ENCODE measurements around the gene RSRC1. TPM values are rescaled to one million over a fixed set of nuclear protein-coding genes. Genes with fewer than 3 reads are reported as not detected.

The RSRC1 gene
- total and polyA plus RNA-seq, 2 of the 8 experiments (the other 6 are each of a cell fraction or from before 2014, with no cell fraction given) = 2.0 to 27.9 TPM

DNA sequence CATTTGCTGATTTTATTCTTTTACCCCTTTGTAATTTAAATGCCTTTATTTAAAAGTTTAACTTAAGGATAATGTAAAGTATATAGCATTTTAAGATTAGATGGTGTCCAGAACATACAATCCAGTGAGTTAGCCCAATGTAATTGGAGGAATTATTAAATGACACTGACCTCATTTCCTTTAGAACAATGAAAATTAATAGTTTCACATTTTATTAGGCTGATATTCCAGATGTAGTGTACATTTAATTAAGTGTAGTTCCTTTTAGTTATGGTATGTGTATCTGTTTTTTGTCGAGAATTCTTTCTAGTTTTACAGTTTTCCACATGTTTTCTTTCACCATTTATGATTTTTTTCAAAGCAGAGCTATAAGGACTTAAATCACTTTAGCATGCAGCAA, 75.8 kb downstream of the RSRC1 start:
- no peak overlapping the region for H3K4me3 ChIP-seq (ENCODE audit: extremely low read depth in 1 of 4, insufficient read depth in 2 of 4, low read depth in 3 of 4, low read length in 4 of 4)
- no peaks in the 10 kb centered on the region for H3K79me2 ChIP-seq (ENCODE audit: control insufficient read depth in 1 of 2, insufficient read depth in 2 of 2, low read length in 2 of 2)
- no peak overlapping the region for H2BK20ac ChIP-seq (ENCODE audit: low read length)
- H2AFZ ChIP-seq (ENCODE audit: low read length) = no peak overlapping the region
- no peak overlapping the region for H2BK15ac ChIP-seq (ENCODE audit: low read length)
- no peak overlapping the region for H3K9ac ChIP-seq (replicated peaks in 1 of 4; ENCODE audit: extremely low read depth in 1 of 4, low read depth in 3 of 4, low read length in 3 of 4)
- no peak overlapping the region for H3K4ac ChIP-seq (replicated peaks; ENCODE audit: insufficient read length, low read depth, low read length)
- H3K4me1 ChIP-seq (replicated peaks in 1 of 4; ENCODE audit: control insufficient read depth in 3 of 4, insufficient read depth in 4 of 4, low read length in 3 of 4) = no peaks in the 10 kb centered on the region
- ChIA-PET CTCF (ENCODE audit: partially characterized antibody) (no interaction called here), POLR2A (ENCODE audit: partially characterized antibody) (no interaction called here)
- H2BK120ac ChIP-seq (replicated peaks; ENCODE audit: low read depth, low read length) = no peak overlapping the region
- WGBS, 2 experiments (ENCODE audit: extremely low coverage in 1 of 2, insufficient coverage in 1 of 2, insufficient read length in 1 of 2, insufficient replicate concordance in 2 of 2, low coverage in 1 of 2, low lambda C conversion rate in 2 of 2, missing lambda C conversion rate in 1 of 2) = 86% methylated on average over 1 of the region's 1 CpG; no CpG with 5 or more reads in 1 of the 2 experiments
- no peaks in the 10 kb centered on the region for H3K36me3 ChIP-seq (ENCODE audit: control insufficient read depth in 2 of 4, insufficient read depth in 4 of 4, low read length in 3 of 4)
- H4K8ac ChIP-seq (ENCODE audit: extremely low read depth, insufficient read depth, low read length) = no peak overlapping the region
- H4K91ac ChIP-seq (replicated peaks; ENCODE audit: insufficient read length, low read length) = no peak overlapping the region
- no peak for FAIRE-seq
- H3K27me3 ChIP-seq (replicated peaks in 1 of 4; ENCODE audit: control insufficient read depth in 3 of 4, extremely low read depth in 1 of 4, insufficient read depth in 3 of 4, low read length in 3 of 4) = no peaks in the 10 kb centered on the region
- H2AK5ac ChIP-seq (ENCODE audit: low read depth, low read length) = no peak overlapping the region
- no peak overlapping the region for H3K14ac ChIP-seq (ENCODE audit: insufficient read length)
- no peak overlapping the region for H4K5ac ChIP-seq (ENCODE audit: insufficient read length, low read depth, low read length)
- no peak overlapping the region for H3K56ac ChIP-seq (replicated peaks; ENCODE audit: insufficient read length, low read depth, low read length)
- no peaks in the 10 kb centered on the region for H3K23me2 ChIP-seq (ENCODE audit: low read depth, low read length)
- H2BK12ac ChIP-seq (ENCODE audit: low read depth, low read length) = no peak overlapping the region
- H3K18ac ChIP-seq (ENCODE audit: extremely low read depth, low read length) = no peak overlapping the region
- no peaks in the 10 kb centered on the region for H4K20me1 ChIP-seq (replicated peaks in 1 of 2; ENCODE audit: control insufficient read depth in 1 of 2, insufficient read depth in 2 of 2, low read length in 2 of 2)
- no peak overlapping the region for H3K4me2 ChIP-seq (ENCODE audit: insufficient read depth in 1 of 2, low read depth in 2 of 2, low read length in 2 of 2)
- no peaks in the 10 kb centered on the region for H3K9me3 ChIP-seq (ENCODE audit: insufficient read depth in 2 of 2, low read depth in 1 of 2, low read length in 1 of 2)
- no peak for DNase-seq (ENCODE audit: low read depth in 1 of 2, low spot score in 2 of 2)
- no peak overlapping the region for H2BK5ac ChIP-seq (ENCODE audit: low read depth, low read length)
- no peak overlapping the region for H3K27ac ChIP-seq (ENCODE audit: low read depth, low read length)
- no peaks in the 10 kb centered on the region for H3K79me1 ChIP-seq (ENCODE audit: low read depth, low read length)
- no peak overlapping the region for H3K23ac ChIP-seq (ENCODE audit: insufficient read length)
- TF ChIP-seq BRCA1 (IDR thresholded peaks at IDR 0.05; ENCODE audit: low read depth, low read length) (no peak), ASH2L (IDR thresholded peaks at IDR 0.05; ENCODE audit: low read length) (no peak), BCL11A (IDR thresholded peaks at IDR 0.05; ENCODE audit: low read depth in 2 of 2, low read length in 2 of 2) (no peak), GABPA (IDR thresholded peaks at IDR 0.05; ENCODE audit: borderline replicate concordance, insufficient read depth, low read length) (no peak), EP300 (IDR thresholded peaks at IDR 0.05; ENCODE audit: borderline replicate concordance in 1 of 2, low read depth in 2 of 2, low read length in 2 of 2) (no peak), SP1 (IDR thresholded peaks at IDR 0.05; ENCODE audit: low read depth, low read length) (no peak), YY1 (IDR thresholded peaks at IDR 0.05; ENCODE audit: low read depth, low read length) (no peak), RXRA (IDR thresholded peaks at IDR 0.05; ENCODE audit: insufficient read depth, low read depth, low read length) (no peak), GTF2F1 (IDR thresholded peaks at IDR 0.05; ENCODE audit: borderline replicate concordance, low read depth, low read length) (no peak), POU5F1 (IDR thresholded peaks at IDR 0.05; ENCODE audit: low read depth, low read length) (no peak), POLR2AphosphoS5 (IDR thresholded peaks at IDR 0.05; ENCODE audit: low read depth, low read length) (no peak), SAP30 (IDR thresholded peaks at IDR 0.05; ENCODE audit: insufficient read depth, insufficient replicate concordance, low read length) (no peak)
- TF ChIP-seq, protein P1, sequence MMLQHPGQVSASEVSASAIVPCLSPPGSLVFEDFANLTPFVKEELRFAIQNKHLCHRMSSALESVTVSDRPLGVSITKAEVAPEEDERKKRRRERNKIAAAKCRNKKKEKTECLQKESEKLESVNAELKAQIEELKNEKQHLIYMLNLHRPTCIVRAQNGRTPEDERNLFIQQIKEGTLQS (IDR thresholded peaks at IDR 0.05; ENCODE audit: insufficient read depth, low read depth, low read length) = no peak

Data from H1 (cell line).